Fibroblast of skin of right quadriceps (primary cell): ENCODE results near the gene RPS6KA2.

Experiments used
- DNase-seq: peaks from one replicate; pipeline ENCODE4 v3.0.0-alpha.2; 2013

The RPS6KA2 gene

DNA sequence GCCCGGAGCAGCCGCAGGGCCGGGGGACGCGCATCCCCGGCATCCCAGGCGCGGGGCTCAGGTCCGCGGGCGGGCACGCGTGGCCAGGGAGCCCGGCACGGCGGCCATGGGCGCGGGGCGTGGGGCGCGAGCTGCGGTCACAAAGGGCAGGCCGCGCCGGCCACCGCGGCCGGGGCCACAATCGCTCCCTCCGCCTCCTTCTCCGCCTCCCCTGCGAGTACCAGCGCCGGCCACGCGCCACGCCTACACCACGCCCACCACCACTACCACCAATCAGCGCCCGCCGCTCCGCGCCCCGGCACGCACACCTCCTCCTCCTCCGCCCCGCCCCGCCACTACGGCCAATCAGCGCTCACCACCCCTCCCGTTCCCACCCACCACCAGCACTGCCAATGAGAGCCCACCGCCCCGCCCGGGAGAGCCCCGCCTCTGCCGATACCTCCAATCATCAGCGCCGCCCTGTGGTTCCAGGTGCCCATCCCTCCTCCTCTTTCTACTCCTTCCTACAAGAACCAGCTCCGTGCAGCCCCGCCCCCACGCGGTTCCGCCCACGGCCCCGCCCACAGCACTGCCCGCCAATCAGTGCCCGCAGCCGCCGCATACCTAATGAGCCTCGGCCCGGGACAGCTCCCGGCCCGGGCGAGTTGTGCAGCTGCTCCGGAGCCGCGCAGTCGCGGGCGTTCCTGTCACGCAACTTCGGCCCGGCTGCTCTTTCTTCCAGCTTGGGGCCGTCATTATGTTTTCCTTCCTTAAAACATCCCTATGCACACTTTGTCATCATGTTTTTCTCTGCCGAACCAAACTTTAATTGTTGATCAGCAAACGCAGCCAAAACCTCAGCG is at the start of gene RPS6KA2:
TSS of gene RPS6KA2 (minus strand) at position 219 of the 842 bp plus-strand sequence. CDS start 232 bp downstream, outside the sequence.
- DNase-seq = peak; percentile 100

DNA sequence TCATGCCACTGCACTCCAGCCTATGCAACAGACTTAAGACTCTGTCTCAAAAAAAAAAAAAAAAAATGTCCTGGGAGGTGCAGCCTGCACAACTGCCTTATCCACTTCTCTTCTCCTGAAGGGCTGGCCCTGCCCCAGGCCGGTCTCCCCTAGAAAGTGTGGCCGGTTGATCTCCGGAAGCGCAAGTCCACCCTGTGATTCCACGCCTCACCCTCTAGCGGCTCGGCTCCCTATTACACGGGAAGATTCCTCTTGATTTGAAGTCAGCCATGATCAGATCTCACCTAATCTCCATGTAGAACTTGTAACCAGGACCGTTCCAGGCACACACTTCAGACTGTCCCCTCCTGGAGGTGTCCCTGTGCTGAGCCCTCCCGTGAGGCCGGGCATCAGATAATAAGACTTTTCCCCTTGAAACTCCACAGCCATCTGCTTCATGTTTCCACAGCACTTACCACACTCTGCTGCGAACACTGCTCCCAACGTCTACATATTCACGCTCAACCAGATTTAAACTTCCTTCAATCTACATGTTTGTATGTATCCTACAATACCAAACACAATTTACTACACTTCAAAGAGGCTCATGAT is 49.3 kb upstream of the RPS6KA2 start:
- DNase-seq = no peak

DNA sequence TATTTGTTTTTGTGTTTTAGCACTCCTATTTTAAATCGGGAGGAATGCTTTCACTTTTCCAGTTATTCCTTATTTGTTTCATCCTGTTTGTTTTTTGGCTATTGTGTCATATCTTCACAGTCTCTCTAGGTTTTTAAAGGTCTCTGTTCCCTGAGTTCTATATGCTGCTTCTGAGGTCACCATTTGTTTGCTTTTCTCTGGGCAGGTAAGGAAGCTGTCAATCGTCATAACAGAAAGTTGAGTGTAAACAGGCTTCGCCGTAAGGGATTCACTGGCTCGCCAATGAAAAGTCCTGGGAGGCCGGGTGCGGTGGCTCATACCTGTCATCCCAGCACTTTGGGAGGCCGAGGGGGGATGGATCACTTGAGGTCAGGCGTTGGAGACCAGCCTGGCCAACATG is 48.7 kb upstream of the RPS6KA2 start:
- DNase-seq = no peak

DNA sequence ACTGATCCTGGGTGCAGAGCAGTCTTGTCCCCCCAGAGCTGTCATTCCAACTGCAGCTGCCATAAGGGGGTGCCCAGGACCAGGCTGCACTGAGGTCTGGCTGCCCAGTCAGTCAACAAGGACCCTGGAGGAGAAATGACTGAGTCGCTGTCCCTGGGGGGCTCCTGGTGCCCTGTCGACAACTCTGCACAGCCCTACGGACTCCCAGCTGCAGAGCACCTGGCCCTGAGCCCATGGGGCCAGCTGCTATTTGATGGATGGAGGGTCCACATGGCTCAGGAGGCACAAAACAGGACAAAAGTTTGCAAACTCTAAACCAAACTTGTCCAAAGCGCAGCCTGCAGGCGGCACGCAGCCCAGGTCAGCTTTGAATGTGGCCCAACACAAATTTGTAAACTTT is 46.3 kb upstream of the RPS6KA2 start:
- DNase-seq = no peak

DNA sequence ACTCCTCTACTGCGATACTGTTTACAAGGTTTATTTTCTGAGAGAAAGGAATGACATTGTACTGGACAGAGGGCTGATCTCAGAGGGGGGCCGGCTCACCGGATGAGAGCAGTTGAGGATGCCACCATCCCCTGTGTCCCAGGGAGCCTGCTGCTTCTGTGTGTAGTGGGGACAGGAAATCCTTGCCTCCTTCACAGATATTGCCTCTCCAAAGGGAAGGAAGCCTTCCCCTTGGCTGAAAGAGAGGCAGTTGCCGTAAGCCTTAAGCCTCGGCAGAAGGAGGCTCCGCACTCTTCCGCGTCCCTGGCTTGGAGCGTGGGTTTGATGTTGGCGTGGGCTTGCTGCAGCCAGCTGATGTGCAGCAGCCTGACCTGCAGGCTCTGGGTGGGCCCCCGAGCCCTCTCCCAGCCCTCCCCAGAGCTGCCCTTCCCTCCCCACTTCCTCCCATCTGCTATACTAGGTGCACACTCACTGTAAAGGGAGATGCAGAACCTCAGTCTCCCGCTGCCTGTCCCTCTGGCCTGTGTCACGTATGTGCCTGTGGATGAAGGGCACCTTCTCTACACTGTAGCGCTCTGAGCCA is 45.7 kb upstream of the RPS6KA2 start:
- DNase-seq = no peak

DNA sequence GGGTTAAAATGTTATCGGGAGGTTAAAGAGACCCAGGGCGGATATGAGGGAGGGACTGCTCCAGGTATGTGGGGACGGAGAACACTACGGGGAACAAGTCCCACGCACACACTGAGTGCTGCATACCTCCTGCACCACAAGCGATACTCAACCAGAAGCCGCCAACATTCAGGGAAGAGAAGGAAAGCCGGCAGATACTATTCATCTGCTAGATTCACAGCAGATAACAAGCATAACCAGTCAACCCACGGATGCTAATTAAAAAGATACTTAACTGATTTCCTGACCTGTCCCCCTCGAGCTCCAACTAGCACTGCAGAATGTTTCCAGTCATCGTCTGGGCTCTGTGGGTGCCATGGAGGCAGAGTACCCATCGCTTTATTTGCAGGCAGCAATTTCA is 45.1 kb upstream of the RPS6KA2 start:
- no peak for DNase-seq

DNA sequence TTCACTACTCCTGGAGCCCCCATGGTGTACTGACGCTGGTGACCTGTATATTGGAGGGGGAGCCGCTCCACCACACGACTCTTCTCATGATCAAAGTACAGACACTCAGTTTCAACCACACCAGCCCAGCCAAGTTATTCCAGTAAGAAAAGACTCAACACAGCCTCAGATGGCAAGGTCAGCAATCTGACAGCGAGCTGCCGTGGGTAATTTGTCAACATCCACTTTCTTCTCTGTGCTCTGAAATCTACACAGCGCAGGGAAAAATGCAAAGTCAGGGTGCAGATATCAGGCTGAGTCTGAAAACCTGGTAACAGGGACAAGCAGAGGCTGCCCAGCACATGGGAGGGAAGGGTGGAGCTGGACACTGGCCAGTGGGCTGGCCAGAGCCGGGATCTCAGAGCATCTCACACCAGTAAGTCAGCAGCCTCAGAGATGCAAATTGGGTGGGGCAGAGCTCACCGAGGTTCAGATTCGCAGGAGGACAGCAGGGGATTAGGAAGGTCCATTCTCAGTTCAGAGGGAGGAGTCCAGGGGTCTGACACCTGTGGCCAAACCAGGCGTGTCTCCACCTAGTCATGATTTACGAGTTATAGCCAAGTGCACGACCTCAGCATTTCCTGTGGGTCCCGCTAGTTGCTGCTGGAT is 44.5 kb upstream of the RPS6KA2 start:
- no peak for DNase-seq

DNA sequence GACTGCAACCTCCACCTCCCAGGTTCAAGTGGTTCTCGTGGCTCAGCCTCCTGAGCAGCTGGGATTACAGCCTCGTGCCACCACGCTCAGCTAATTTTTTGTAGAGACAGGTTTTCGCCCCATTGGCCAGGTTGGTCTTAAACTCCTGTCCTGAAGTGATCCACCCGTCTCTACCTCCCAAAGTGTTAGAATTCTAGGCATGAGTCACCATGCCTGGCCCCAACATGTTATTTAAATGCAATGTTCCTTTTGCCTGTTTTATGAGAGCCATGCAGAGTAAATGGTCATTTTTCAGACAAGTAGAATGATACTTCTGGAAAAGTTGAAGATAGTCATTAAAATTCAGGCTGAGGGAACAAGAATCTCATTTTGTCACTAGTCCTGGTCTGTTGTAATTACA is 43.8 kb upstream of the RPS6KA2 start:
- no peak for DNase-seq

DNA sequence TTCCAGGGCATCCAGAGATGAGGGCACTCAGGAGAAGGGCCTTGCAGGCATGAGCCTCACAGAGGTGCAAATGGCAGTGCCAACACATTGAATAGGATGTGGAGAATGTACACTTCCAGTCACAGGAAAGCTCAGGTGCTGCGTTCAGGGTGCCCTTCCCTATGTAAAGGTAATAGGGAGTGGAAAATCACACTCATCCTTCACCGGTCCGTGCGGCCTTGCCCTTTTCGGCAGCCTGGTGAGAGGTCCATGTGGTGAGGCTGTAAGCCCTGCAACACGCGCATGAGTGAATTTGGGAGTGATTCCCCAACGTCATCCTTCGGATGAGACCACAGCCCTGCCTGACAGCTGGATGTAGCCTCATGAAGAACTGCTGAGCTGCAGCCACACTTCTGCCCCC is 43.0 kb upstream of the RPS6KA2 start:
- DNase-seq = no peak

DNA sequence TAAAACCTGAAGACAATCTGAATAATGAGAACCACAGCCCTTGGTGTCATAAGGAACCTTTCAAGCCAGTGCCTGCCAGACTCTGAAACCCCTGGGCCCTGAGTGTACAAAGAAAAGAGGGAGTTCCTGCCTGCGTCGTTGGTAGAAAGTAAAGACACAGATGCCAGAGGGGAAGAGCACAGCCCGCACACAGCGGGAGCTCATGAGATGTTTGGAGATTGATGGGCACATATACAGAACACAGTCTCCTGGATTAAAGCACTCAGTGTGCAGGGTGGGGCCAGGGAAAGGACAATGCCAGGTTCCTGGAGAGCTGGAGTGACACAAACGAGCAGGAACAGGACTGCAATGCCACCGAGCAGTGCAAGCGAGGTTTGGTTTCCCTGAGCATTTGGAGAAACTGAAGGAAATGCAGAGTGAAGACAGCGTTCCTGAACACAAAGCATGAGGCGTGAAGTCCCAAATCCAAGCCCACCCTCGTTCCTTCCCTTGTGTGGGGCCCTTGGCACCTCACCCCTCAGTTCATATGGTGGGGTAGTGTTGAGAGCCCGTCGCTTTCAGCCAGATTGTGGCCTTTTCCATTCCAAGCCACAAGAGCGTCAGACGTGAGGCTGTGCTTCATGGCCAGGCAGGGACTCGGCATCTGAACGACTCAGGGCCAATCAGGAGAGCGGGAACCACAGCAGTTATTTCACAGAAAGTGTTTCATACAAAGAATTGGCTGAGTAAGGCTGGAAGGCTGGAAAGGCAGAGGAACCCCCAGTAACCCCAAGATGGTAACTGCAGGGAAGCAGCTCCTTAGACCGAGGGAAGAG is 41.0 kb upstream of the RPS6KA2 start:
- DNase-seq = no peak

DNA sequence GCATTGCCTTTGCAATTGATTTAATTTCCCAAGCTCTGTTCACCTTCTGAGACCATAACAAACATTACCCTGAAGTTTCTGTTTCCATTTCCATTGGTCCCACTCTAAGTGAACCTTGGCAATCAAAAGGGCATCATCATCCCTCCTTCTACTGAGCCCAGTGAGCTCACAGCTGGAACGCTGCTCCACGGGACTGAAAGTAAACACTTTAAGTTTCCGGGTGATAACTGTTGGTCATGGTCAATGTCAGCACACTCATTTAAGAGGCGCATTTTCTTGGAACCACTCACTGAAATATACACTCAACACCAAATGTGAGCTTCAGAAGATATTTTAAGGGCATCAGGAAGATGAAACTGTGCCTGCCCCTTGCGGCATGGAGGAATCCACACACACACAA is 37.1 kb upstream of the RPS6KA2 start:
- DNase-seq = no peak

DNA sequence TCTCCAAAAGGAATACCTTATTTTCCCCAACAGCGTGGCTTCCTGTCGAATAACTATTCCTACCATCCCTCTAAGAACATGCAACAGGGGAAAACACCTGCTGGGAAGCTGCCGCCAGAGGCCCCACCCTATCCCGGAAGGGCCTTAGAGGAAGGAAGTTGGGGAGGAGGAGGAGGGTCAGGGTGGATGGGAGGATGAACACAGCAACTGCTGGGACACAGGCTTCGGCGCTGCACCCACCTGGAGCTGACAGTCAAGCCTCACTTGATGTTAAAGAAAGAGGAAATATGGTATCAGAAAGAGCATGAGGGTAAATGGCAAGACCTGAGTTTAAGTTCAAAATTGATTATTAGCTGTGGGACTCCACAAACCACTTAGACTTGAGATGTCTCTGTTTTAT is 36.5 kb upstream of the RPS6KA2 start:
- DNase-seq = no peak

DNA sequence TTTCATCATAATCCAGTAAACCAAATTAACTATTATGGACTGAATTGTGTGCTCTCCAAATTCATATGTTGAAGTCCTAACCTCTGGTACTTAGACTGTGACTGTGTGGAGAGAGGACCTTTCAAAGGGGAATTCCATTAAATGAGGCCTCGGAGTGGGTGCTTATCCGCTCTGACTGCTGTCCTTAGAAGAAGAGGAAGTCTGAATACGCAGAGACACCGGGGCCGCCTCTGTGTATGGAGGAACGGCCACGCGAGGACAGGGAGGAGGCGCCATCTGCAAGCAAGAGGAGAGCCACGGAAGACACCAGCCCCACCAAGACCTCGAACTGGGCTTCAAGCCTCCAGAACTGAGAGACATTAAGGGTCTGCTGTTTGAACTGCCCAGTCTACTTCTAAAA is 35.6 kb upstream of the RPS6KA2 start:
- DNase-seq = no peak

DNA sequence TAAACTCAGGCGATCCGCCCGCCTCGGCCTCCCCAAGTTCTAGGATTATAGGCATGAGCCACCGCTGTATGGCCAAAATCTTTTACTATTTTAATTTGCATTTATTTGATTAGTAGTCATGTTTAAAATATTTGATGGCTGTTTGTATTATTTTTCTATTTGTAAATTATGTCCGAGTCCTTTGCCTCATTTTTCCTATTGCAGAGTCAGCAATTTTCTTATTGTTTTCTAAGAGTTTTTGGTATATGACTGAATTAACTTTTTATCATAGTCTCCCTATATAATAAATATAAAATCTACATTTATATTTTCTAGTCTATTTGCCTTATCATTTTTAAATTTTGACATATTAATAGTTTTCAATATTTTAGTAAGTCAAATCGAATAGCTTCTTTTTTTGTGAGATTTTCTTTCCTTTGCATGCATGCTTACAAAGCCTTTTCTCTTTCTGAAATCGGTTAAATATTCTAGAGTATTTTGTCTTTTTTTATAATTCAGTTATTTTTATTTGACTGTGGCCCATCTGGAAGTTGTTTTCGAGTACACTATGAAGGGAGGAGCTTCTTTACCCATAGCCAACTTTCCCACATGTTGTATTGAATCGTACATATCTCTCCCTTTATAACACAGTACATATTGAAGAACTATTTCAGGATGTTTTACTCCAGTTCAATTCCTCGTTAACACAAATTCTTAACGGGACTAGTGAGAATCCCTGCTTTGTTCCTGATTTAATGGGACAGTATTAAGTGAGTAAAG is 34.5 kb upstream of the RPS6KA2 start:
- DNase-seq = no peak

DNA sequence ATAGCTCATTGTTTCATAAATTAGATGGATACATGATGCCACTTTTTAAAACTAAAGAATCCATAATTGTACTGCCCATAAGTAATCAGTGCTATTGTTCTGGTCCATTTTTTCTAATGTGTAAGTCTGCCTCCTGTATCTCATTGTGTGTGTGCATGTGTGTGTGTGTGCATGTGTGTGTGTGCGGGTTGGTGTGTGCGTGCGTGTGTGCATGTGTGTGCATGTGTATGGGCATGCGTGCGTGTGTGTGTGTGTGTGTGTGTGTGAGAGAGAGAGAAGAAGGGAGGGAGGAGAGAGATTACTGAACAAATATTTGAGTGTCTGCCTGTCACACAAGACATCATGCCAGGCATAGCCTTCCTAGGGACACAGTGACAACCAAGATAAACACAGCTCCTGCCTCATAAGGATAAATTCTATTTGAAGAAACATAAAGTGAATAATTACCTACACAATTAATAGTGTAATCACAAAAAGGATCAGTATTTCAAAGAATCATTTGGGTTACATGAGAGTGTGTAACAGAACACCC is 33.2 kb upstream of the RPS6KA2 start:
- no peak for DNase-seq

DNA sequence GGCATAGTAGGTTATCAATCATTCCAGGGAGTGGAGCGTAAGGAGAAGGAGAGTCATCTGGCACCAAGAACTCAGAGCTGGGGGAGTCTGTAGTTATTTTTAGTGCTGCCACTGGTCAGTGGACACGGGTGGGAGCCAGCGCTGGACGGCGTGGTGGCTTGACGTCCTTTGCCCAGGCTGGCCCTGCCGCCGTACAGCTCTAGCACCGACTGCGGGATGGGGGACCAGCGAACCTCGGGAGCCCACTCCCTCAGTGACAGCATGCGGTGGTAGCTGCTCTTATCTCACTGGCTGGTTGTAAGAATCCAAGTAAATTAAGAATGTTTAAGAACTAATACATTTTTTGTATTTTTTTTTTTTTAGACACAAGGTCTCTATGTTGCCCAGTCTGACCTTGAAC is 32.5 kb upstream of the RPS6KA2 start:
- no peak for DNase-seq

DNA sequence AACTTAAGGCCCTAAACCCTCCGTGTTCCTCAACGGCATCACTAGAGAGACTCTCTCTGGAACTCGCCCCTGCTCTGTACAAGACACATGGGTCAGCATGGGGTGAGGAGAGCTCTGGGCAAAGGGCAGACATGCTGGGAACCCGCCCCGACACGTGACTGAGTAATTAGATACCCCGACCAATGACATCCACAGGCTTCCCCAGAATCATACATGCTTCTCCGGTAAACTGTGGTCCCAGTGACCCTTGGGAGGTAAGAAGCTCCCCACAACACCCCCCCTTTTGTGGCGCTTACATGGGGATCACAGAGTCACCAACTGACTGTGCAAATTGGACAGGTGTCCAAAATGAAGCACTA is 31.7 kb upstream of the RPS6KA2 start:
- DNase-seq = no peak

DNA sequence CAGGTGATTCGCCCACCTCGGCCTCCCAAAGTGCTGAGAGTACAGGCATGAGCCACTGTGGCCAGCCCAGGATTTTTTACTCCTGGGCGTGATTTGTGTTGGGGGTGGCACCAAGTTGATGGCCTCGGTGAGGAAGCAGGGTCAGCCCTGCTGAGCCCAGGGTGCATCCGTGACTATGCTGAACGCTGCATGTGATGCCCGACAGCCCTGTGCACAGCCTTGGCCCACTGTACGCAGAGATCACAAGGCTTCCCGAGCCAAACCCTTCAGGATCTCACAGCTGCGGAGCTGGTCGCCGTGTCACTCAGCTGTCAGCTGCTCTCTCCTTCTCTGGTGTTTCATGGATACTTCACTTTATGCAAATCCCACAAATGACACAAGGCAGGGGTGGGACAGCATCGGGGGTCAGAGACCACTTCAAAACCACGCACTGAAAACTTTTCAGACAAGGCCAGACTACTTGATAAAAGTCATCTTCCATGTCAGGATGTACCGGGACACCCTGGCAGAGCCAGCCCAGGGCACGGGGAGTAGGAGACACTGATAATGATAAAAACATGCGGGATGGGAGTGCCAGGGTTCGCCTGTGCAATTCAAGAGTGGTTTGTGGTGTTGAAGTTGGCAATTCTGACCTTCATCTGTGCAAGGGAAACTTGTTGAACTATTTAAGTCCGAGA is 31.2 kb upstream of the RPS6KA2 start:
- DNase-seq = no peak

DNA sequence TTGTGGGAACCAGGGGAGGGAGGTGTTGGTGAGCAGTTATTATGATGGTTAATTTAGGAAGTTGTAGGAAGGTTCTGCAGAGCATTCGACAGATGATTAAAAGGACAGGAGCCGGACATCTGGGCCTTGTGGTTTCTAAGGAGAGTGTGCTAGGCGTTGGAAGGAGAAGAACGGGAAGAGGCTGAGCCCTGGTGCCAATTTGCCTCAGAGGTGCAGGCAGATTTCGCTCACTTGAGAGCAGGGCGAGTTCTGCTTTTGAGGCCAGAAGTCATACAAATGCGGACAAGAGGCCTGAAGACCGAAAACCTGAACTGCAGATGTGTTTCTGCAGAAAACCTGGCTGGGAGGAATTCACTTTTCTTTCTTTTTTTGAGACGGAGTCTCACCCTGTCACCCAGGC is 30.5 kb upstream of the RPS6KA2 start:
- no peak for DNase-seq

DNA sequence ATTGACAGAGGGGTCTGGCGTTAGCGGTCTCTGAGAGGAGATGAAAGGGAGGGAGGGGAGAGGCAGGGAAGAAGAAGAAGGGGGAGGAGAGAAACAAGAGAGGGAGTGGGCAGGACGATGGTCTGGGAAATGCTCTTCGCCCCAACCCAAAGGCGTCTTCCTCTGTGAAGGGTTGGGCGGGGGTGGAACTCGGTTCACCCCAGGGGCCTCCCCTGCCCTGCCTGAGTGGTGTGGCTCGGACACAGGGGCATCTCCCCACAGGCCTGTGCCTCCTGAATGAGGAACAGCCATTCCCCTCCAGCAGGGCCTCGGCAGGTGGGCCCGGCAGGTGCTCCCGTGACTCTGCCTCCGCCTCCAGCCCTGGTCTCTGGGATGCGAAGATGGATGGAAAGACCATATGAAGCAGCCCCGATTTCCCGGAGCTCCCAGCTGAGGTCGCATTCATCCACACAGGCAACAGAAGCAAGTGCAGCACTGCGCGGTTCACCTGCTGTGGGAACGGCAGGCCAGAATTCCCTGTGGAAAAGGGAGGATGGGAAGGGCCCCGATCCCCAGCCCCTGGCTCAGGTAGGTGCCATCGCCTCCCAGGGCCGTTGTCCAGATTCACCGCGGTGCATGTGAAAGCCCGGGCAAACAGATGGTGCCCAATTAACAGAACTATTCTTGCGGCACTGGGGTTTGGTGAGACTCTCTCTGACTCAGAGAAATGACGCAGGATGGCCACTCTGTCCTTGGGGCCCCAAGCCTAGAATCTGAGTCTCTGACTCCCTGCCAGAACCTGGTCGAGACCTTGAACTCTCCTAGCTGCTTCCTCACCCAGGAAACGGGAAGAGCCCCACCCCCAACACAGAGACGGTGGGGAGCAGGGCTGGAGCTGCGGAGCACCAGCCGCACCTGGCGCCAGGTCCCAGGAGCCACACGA is 29.4 kb upstream of the RPS6KA2 start:
- peak; percentile 18 for DNase-seq
